Measurements from ENCODE around the gene CCPG1. TPM values are rescaled to one million over a fixed set of nuclear protein-coding genes. Genes with fewer than 3 reads are reported as not detected.

CCPG1 gene
- total and polyA plus RNA-seq, 10 of the 15 experiments (the other 5 are each of a cell fraction or from before 2014, with no cell fraction given): 5.1 to 15.8 (median 10.0) TPM

GRCh38 chr15:55403531-55403930 lies 4.6 kb downstream of the CCPG1 start (continued):
- TF ChIP-seq BCLAF1 (IDR thresholded peaks at IDR 0.05): no peak
- TF ChIP-seq SMARCA5 (IDR thresholded peaks at IDR 0.05): no peak
- no peak for TF ChIP-seq CHD2 (IDR thresholded peaks at IDR 0.05; ENCODE audit: borderline replicate concordance, low read depth, low read length)
- no peak for TF ChIP-seq CTCF (IDR thresholded peaks at IDR 0.05 in 2 of 3, conservative IDR thresholded peaks at IDR 0.05 in 1 of 3; ENCODE audit: control insufficient read depth in 2 of 3, extremely low read depth in 1 of 3, insufficient read depth in 1 of 3, low read depth in 3 of 3, low read length in 3 of 3)
- peak in 1 of 2 experiments; percentile 49; a peak in 1 of 4 replicates for TF ChIP-seq EP300 (IDR thresholded peaks at IDR 0.05; ENCODE audit: borderline replicate concordance in 1 of 2, control insufficient read depth in 1 of 2, low read depth in 2 of 2, low read length in 2 of 2)
- no peak for TF ChIP-seq HDAC6 (IDR thresholded peaks at IDR 0.05; ENCODE audit: unreplicated experiment)
- TF ChIP-seq USF1 (IDR thresholded peaks at IDR 0.05; ENCODE audit: borderline replicate concordance, extremely low read length, insufficient read depth, low read depth, low read length): no peak
- TF ChIP-seq RCOR1 (conservative IDR thresholded peaks at IDR 0.05; ENCODE audit: low read depth, low read length): no peak
- peak; percentile 85; the same call in 1 of the 2 replicates for TF ChIP-seq BACH1 (IDR thresholded peaks at IDR 0.05; ENCODE audit: borderline replicate concordance)
- peak; percentile 32; the same call in 1 of the 2 replicates for TF ChIP-seq SPI1 (IDR thresholded peaks at IDR 0.05; ENCODE audit: borderline replicate concordance, insufficient read depth, low read depth, low read length)
- TF ChIP-seq TCF3 (IDR thresholded peaks at IDR 0.05; ENCODE audit: borderline replicate concordance, insufficient read depth, low read depth, low read length): no peak
- no peak for TF ChIP-seq FOXK2 (IDR thresholded peaks at IDR 0.05)
- TF ChIP-seq MTA2 (IDR thresholded peaks at IDR 0.05; ENCODE audit: low read depth): peak; percentile 40; the same call in 1 of the 2 replicates
- no peak for TF ChIP-seq EED (IDR thresholded peaks at IDR 0.05; ENCODE audit: low read depth)
- no peak for TF ChIP-seq FOXM1 (IDR thresholded peaks at IDR 0.05; ENCODE audit: low read depth, low read length)
- no peak for TF ChIP-seq RAD51 (IDR thresholded peaks at IDR 0.05)
- no peak for TF ChIP-seq EZH2 (IDR thresholded peaks at IDR 0.05; ENCODE audit: borderline replicate concordance, control insufficient read depth, low read depth, low read length)
- no peak for TF ChIP-seq ZZZ3 (IDR thresholded peaks at IDR 0.05; ENCODE audit: control insufficient read depth, insufficient read length, low read depth)
- TF ChIP-seq BHLHE40 (IDR thresholded peaks at IDR 0.05; ENCODE audit: borderline replicate concordance in 1 of 2, low read depth in 2 of 2, low read length in 1 of 2): no peak
- no peak for TF ChIP-seq SMAD5 (IDR thresholded peaks at IDR 0.05; ENCODE audit: low read depth)
- TF ChIP-seq IKZF2 (IDR thresholded peaks at IDR 0.05): peak; percentile 24 to 40; a peak in 2 of 4 replicates
- TF ChIP-seq MEF2B (IDR thresholded peaks at IDR 0.05; ENCODE audit: partially characterized antibody, poor library complexity, severe bottlenecking): no peak

Measured in GM12878 (cell line).